ENCODE measurements around the gene NFIA.
"Not testable (repeated sequence)": the region's sequence is repeated elsewhere in the genome, so short reads cannot be mapped to it uniquely, and the experiment has no call there.

NFIA gene

DNA sequence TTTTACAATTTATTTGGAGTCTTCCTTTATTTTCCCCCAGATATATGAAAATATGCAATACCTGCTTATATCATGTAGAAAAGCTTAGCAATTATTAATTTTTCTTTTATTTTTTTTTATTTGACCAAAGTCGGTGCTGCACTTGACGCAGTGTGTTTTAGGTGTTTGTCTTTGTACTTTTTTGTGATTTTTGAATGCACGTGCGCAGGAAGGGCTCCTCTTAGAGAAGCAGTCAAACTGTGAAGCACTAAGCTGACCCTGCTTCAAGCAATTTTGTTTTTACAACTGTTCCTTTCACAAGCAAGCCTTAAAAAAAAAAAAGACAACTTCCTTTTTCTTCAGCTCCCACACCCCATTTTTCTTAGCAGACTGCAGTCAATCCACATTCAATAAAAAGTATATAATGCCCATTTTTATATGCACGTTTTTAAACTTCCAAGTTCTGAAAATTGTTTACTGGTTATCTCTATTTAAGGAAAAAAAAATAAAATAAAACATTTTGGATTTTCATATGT is 375.2 kb downstream of the NFIA start:
- no peak for DNase-seq (ENCODE audit: low spot score)

DNA sequence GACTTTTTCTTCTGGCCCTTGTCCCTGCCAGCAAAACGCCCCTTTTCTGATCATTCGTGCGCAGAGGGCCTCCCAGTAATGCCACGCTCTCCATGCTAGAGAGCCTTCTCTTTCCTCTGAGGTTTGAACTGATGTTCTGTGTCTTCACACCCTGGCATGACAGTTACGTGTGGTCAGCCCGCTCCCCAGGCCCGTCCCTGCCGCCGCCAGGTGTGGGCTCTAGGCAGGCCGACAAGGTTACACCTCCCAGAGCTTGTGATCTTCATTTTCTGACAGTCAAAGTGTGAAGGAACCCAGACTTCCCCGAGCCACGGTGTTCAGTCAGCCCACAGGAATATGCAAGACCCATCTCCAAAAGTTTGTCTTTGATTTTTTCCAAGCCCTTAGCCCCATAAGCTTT is 377.0 kb downstream of the NFIA start:
- DNase-seq (ENCODE audit: low spot score) = no peak

GRCh38 chr1:61460191-61460590 is 377.8 kb downstream of the NFIA start:
- DNase-seq (ENCODE audit: low spot score) = no peak

DNA sequence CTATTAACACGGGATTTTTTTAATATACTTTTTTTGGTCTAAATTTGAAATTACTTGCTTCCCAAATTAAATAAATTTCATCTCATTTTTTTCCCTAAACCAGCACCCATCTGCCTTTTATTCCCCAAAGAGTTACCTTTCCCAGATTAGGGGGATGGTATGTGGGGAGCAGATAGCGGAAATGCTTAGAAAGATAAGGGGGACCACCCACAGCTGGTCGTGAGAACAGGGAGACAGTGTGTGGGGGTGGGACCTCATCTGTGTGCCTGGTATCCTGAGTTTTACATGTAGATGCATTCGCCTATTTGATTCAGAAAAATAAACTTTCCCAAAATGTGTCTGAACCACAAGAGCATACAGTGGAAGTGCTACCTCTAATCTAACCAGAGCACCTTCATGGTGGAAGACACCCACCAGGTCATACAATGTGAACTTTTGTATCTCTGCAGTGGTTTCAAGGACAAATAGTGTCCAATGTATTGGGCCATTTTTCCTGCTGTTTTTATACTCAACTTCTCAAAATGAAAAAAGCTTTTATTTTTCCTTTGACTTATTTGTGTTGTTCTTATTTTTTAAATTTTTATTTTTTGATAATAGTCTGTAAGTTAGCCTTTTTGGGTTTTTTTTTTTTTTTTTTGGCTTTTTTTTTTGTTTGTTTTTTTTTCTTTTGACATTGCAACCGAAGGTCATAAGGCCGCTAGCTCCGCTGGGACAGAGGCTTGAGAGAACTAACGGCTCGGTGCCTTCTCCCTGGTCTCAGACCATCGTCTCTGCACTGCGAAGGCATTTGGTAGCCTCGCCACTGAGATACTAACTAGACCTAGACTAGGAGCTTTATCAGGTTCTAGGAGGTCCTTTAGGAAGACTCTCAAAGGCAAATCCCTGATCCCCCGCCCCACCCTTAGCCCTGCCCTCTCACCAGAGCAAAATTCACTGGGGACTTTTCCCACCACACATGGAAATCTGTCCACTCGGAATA is 379.3 kb downstream of the NFIA start:
- DNase-seq (ENCODE audit: low spot score) = no peak

DNA sequence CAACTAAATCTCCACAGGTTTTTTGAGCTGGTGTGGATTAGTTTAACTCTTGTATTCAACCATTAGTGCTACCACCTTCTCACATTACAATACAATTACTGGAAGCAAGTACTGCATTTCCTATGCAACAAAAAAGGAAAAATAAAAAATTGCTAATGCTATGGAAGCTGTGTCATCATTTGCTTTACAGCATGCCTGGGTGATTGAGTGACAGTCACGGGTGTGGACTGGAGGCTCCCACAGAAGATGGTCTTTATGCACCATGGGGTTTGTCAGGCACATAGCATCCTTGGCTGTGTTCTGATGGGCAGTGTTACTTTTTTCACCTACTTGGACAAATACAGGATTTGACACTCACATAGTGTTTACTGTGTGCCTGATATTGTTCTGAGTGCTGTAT is 380.3 kb downstream of the NFIA start:
- no peak for DNase-seq (ENCODE audit: low spot score)

DNA sequence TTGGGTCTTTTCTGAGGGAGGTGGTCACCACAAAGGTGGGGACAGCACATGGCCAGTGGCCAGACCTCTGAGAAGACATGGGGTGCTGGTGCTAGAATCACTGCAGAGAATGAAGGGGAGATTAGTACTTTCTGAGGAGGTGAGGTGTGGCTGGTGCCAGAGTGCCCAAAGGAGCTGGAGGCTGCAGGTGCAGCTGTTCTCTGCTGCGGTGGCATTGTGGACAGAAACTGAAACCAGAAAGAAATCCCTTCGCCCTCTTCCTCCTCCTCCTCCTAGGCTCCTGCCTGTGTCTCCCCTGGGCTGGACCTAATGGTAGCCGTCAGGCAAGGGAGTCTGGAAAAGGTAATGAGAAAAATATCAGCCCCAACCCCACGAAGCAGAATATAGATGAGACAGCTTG is 380.9 kb downstream of the NFIA start:
- DNase-seq (ENCODE audit: low spot score) = no peak

GRCh38 chr1:61467836-61468235 is 385.5 kb downstream of the NFIA start:
- not testable (repeated sequence) for DNase-seq (ENCODE audit: low spot score)

DNA sequence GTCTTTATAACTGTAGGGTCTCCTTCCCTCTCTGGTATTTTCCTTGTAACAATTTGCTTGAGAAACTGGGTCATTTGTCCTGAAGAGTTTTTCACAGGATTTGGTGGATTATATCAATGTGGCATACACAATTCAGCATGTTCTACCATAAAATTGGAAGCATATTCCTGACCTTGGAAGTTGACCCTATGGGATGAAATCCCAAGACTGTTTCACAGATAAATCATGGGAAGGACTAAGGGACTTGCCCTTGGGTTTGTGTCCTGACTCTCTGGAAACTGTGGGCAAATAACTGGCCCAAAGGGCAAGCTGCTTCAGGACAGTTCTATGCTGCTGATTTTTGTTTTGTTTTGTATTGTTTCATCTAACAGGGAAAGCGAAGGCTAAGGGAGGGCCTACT is 387.0 kb downstream of the NFIA start:
- DNase-seq (ENCODE audit: low spot score) = no peak

- DNase-seq (ENCODE audit: low spot score) = no peak
Observed at GRCh38 chr1:61472876-61473275, 390.5 kb downstream of the NFIA start.

DNA sequence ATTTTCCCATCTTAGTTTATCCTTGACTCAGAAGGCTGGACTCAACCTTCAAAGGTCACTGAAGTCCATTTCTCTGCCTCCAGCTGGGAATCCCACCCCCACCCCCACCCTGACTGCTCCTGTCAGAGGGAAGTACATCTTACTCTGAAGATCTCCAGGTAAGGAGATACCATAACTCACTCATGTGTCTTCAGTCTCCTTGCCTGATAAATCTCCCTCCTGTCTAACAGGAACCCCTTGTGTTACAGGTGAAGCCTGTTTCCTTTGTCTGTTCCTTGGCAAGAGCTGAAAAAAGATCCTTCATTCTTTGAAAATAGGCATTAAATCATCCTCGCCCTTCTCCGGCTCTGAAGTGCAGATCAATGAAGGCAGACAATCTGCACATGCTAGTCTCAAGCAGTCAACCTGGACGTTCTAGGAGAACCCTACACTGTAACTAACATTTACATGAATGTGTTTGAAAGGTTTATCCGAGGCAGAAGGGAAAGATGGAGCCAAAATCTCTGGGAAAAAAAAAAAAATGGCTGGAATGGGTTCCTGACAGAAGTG is 392.0 kb downstream of the NFIA start:
- no peak for DNase-seq (ENCODE audit: low spot score)

DNA sequence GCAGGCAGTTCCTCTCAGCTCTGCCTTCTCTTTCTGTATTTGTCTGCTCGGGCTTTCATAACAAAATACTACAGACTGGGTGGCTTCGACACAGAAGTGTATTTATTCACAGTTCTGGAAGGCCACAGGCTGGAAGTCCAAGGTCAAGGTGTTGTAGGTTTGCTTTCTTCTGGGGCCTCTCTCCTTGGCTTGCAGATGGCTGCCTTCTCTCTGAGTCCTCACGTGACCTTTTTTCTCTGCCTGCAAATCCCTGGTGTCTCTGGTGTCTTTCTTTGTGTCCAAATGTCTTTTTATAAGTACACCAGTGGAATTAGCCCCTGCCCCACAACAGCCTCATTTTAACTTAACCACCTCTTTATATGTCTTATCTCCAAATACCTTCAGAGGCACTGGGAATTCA is 392.6 kb downstream of the NFIA start:
- no peak for DNase-seq (ENCODE audit: low spot score)

GRCh38 chr1:61477301-61477700 is 394.9 kb downstream of the NFIA start:
- no peak for DNase-seq (ENCODE audit: low spot score)

DNA sequence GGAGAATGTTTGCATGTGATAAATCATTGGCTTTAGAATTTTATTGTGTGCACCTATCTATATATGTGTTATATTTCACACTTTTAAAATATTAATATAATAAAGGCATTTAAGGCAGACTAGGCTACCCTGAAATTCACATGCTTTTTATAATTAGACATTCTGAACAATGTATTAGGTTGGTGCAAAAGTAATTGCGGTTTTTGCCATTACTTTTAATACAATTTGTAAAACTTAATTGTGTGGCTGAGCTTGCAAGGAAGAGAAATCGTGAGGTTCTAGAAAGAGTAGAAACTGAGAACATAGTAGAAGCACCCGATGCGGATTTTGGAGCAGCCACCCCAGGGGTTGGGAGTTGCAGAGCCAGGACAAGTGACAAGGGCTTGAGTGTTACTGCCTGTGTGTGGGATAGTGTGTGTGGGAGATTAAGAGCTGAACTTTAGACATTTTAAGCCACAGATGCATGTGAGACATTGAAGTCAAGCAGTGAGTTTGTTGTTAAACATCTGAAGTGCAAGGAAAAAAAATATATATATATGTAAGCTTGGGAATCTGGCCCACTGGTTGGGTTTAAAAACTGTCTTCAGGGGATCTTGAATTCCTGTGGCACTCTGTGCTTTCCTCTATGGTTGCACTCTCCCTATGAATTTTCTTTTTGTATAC is 398.0 kb downstream of the NFIA start:
- DNase-seq (ENCODE audit: low spot score) = no peak

GRCh38 chr1:61481315-61481715 is 399.0 kb downstream of the NFIA start:
- DNase-seq (ENCODE audit: low spot score) = no peak

- no peak for DNase-seq (ENCODE audit: low spot score)
Observed at GRCh38 chr1:61482170-61482734, 399.9 kb downstream of the NFIA start.

DNA sequence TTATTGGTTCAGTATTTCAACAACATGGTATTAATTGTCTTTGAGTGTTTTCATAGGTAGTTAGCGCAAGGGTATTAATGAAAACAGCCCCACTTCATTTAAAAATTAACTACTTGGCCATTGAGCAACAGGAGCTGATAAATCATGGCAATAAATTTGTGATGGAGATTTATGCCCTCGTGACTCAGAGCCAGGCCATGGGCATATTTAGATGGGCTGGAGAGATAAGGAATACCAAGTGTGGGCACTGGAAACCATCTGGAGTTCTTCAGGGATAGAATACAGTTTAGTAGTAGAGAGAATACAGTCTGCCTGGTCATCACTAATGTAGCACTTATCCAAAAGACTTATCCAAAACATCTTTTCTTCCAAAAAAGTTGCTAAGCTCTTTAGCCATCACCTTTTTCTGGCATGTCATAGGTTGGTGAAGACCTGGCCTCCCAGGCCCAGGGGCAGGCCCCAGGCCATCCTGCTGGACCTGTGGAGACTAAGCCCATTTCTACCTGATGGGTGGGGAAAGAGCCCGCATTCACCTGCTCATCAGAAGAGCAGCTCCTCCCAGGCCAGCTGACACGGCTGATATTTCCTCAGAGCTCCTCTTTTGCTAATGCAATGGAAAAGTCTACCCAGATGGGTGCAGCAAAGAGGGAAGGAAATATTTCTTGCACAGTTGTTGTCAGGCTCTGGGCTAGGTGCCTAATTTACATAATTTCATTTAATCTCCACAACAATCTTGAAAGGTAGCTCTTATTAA is 404.6 kb downstream of the NFIA start:
- DNase-seq (ENCODE audit: low spot score) = no peak

- no peak for DNase-seq (ENCODE audit: low spot score)
Observed at GRCh38 chr1:61487801-61488200, 405.4 kb downstream of the NFIA start.

GRCh38 chr1:61490924-61491323 is 408.6 kb downstream of the NFIA start:
- DNase-seq (ENCODE audit: low spot score) = no peak

DNA sequence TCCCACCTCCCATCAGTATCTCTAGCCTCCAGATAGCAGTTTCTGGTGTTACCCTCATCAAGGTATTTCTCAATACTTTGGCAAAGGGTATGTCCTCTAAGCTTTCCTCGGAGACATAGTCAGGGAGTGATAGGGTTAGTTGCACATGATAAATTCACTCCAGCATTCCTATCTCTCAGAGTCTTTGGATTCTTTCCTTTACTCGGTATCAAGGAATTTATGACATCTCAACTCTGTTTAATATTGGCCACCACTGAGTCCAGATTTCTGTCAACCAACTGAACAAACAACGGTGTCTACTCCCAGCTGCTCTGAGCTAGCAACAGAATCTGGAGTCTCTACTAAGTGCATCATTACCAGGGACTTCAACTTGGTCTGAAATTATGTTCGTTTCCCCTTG is 409.1 kb downstream of the NFIA start:
- DNase-seq (ENCODE audit: low spot score) = peak; percentile 20

DNA sequence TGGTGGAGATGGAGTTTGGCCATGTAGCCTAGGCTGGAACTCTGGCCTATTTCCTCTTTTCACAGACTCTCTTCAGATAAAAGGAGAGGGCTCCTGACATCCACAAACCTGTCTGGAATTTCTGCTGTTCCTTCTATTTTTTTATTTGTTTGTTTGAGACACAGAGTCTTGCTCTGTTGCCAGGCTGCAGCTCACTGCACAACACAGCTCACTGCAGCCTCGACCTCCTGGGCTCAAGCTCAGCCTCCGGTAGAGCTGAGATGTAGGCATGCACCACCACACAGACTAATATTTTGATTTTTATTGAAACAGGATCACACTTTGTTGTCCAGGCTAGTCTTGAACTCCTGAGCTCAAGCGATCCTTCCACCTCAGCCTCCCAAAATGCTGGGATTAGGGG is 411.6 kb downstream of the NFIA start:
- no peak for DNase-seq (ENCODE audit: low spot score)

DNA sequence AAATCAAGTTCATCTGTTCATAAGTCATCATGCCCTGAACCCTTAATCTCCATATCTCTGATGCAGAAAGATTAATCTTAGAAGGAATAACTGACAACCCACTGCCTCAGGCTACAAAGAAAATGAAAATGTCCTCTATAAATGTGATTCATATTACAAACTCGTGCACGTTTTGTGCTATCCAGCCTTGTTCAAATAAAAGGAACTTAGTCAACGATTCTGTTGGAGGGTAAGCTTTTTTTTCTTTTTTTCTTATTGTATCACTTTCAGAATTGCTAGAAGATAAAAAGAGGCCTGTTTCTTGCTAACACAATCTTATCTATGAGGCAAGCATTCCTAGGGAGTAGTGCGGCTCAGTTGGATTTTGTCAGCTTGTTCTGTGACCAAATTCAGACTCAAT is 414.1 kb downstream of the NFIA start:
- no peak for DNase-seq (ENCODE audit: low spot score)

GRCh38 chr1:61497013-61497412 is 414.7 kb downstream of the NFIA start:
- DNase-seq (ENCODE audit: low spot score) = no peak
